NCI-H82 treated with DMSO at 0.1 percent for 48 hours (cell line): ENCODE results near the gene ZDHHC7.

Experiments used
- DNase-seq: peaks from one replicate; lab custom pipeline; 2025; ENCODE audit not compliant: unreplicated experiment; lab: John Stamatoyannopoulos, UW

The ZDHHC7 gene

GRCh38 chr16:84925092-84925772 is 86.1 kb downstream of the ZDHHC7 start:
- DNase-seq: no peak

- no peak for DNase-seq
Observed at GRCh38 chr16:84924331-84925091, 86.8 kb downstream of the ZDHHC7 start.
